Measurements from ENCODE around the gene PDLIM5. TPM values are rescaled to one million over a fixed set of nuclear protein-coding genes. Genes with fewer than 3 reads are reported as not detected.

Gene PDLIM5
- total and polyA plus RNA-seq, 2 of the 8 experiments (the other 6 are each of a cell fraction or from before 2014, with no cell fraction given) = 37.3 to 62.1 TPM

GRCh38 chr4:94588896-94589693, 137.4 kb downstream of the PDLIM5 start (continued):
- TF ChIP-seq SAP30 (IDR thresholded peaks at IDR 0.05; ENCODE audit: insufficient read depth, insufficient replicate concordance, low read length) (no peak), ATF3 (IDR thresholded peaks at IDR 0.05; ENCODE audit: insufficient read depth, low read depth, low read length) (no peak), E2F6 (IDR thresholded peaks at IDR 0.05) (no peak), TEAD4 (IDR thresholded peaks at IDR 0.05; ENCODE audit: low read depth, low read length) (no peak), SP2 (IDR thresholded peaks at IDR 0.05; ENCODE audit: low read length) (no peak), KDM5A (IDR thresholded peaks at IDR 0.05; ENCODE audit: low read length) (no peak), BCL11A (IDR thresholded peaks at IDR 0.05; ENCODE audit: low read depth in 2 of 2, low read length in 2 of 2) (no peak), POLR2A (IDR thresholded peaks at IDR 0.05; ENCODE audit: control extremely low read depth in 1 of 2, low read depth in 2 of 2, low read length in 2 of 2) (no peak), CEBPB (IDR thresholded peaks at IDR 0.05; ENCODE audit: low read depth, low read length) (no peak), EGR1 (IDR thresholded peaks at IDR 0.05; ENCODE audit: borderline replicate concordance, low read depth, low read length) (no peak), PHF8 (conservative IDR thresholded peaks at IDR 0.05; ENCODE audit: low read depth, low read length) (no peak)

Measured in H1 (cell line).